GM23338 (cell line): ENCODE measurements around the gene NEU2. TPM values are rescaled to one million over a fixed set of nuclear protein-coding genes. Genes with fewer than 3 reads are reported as not detected.

ENCODE experiments used
- ATAC-seq: fragments of 200-7000 bp; cut with Tn5 transposase; 3 replicates; pipeline ENCODE4 v1.9.1; 2020
- DNase-seq: peaks from one replicate; pipeline ENCODE4 v3.0.0-alpha.2; 2015; ENCODE audit warnings: low spot score
- H2AFZ ChIP-seq: fragments of 200-600 bp; sonication (generic); 2 replicates; pipeline ENCODE4 v1.8.0; 2016; ENCODE audit warnings: antibody characterized with exemption, mild to moderate bottlenecking, moderate library complexity
- H3F3A ChIP-seq: fragments of 200-600 bp; sonication (generic); replicated peaks from 2 replicates; pipeline ENCODE4 v1.8.0; 2017; ENCODE audit warnings: antibody characterized with exemption, mixed run types, low read depth
- H3K27ac ChIP-seq: fragments of 200-600 bp; sonication (generic); 2 replicates; pipeline ENCODE4 v1.6.1; 2016; ENCODE audit warnings: low read depth
- H3K27me3 ChIP-seq: fragments of 200-600 bp; sonication (generic); 2 replicates; pipeline ENCODE4 v1.8.0; 2016; ENCODE audit warnings: mild to moderate bottlenecking, mixed run types, moderate library complexity; ENCODE audit not compliant: insufficient read depth
- H3K36me3 ChIP-seq: fragments of 200-600 bp; sonication (generic); 2 replicates; pipeline ENCODE4 v1.8.0; 2016; ENCODE audit warnings: mild to moderate bottlenecking; ENCODE audit not compliant: insufficient read depth
- H3K4me1 ChIP-seq: fragments of 200-600 bp; sonication (generic); 2 replicates; pipeline ENCODE4 v1.8.0; 2016; ENCODE audit warnings: mild to moderate bottlenecking, moderate library complexity; ENCODE audit not compliant: insufficient read depth
- H3K4me2 ChIP-seq: fragments of 200-600 bp; sonication (generic); 2 replicates; pipeline ENCODE4 v1.7.1; 2017; ENCODE audit warnings: mixed run types
- H3K4me3 ChIP-seq: fragments of 200-600 bp; sonication (generic); 2 replicates; pipeline ENCODE4 v1.6.1; 2016; ENCODE audit warnings: mixed run types
- H3K79me2 ChIP-seq: fragments of 200-600 bp; sonication (generic); replicated peaks from 2 replicates; pipeline ENCODE4 v1.8.0; 2017; ENCODE audit warnings: mild to moderate bottlenecking; ENCODE audit not compliant: insufficient read depth
- H3K9me2 ChIP-seq: fragments of 200-600 bp; sonication (generic); 2 replicates; pipeline ENCODE4 v1.8.0; 2017; ENCODE audit not compliant: insufficient read depth
- H4K20me1 ChIP-seq: fragments of 200-600 bp; sonication (generic); replicated peaks from 2 replicates; pipeline ENCODE4 v1.8.0; 2017; ENCODE audit warnings: mild to moderate bottlenecking; ENCODE audit not compliant: insufficient read depth
- H3K27ac Mint-ChIP-seq: 2 replicates; pipeline ENCODE4 v1.8.0; 2020; ENCODE audit warnings: inconsistent platforms, mild to moderate bottlenecking, moderate library complexity, mixed read lengths
- H3K27me3 Mint-ChIP-seq: 3 replicates; pipeline ENCODE4 v1.8.0; 2022; ENCODE audit warnings: low read depth, mild to moderate bottlenecking, moderate library complexity, mixed read lengths, inconsistent platforms; ENCODE audit not compliant: insufficient read depth, poor library complexity
- H3K36me3 Mint-ChIP-seq: 3 replicates; pipeline ENCODE4 v1.8.0; 2021; ENCODE audit warnings: low read depth, mild to moderate bottlenecking, inconsistent platforms, moderate library complexity, mixed read lengths
- H3K4me1 Mint-ChIP-seq: 3 replicates; pipeline ENCODE4 v1.8.0; 2020; ENCODE audit warnings: mild to moderate bottlenecking, inconsistent platforms, mixed read lengths
- H3K4me3 Mint-ChIP-seq: 3 replicates; pipeline ENCODE4 v1.8.0; 2021; ENCODE audit warnings: moderate library complexity, mild to moderate bottlenecking, inconsistent platforms, mixed read lengths
- H3K9me3 Mint-ChIP-seq: 3 replicates; pipeline ENCODE4 v1.8.0; 2020; ENCODE audit warnings: moderate library complexity, mild to moderate bottlenecking, inconsistent platforms, mixed read lengths
- CREB1 ChIP-seq: fragments of 250-450 bp; sonication (Bioruptor Pico); IDR thresholded peaks from 2 replicates; pipeline ENCODE4 v1.5.0; 2020; ENCODE audit warnings: low read depth, mild to moderate bottlenecking, moderate library complexity
- NANOG ChIP-seq: IDR thresholded peaks from 2 replicates; pipeline ENCODE4 v1.6.1; 2016; ENCODE audit warnings: antibody characterized with exemption, borderline replicate concordance
- POLR2AphosphoS5 ChIP-seq: IDR thresholded peaks from 2 replicates; pipeline ENCODE4 v1.6.1; 2016; ENCODE audit warnings: antibody characterized with exemption, low read depth
- REST ChIP-seq: IDR thresholded peaks from one replicate; pipeline ENCODE4 v1.6.1; 2018; ENCODE audit warnings: antibody characterized with exemption; ENCODE audit not compliant: unreplicated experiment
- ZNF114 ChIP-seq: fragments of 250-450 bp; sonication (Bioruptor Pico); IDR thresholded peaks from 2 replicates; pipeline ENCODE4 v1.5.0; 2020; ENCODE audit warnings: mild to moderate bottlenecking, moderate library complexity
- polyA plus RNA-seq: library from polyadenylated mRNA; unstranded; fragments of >200 nt; fragmentation: Nextera tagmentation; extraction: Ambion mirVana; gene quantifications from 2 replicates; pipeline ENCODE4 v1.2.1, GENCODE V29; 2016
- total RNA-seq: library from RNA; depleted of rRNA; stranded (reverse); fragments of >200 nt; shearing (Covaris generic); gene quantifications from 2 replicates; pipeline ENCODE4 v1.2.3, GENCODE V29; 2014
- TF ChIP-seq, protein P1 (sequence below): IDR thresholded peaks from 2 replicates; pipeline ENCODE4 v1.6.1; 2016; ENCODE audit warnings: antibody characterized with exemption
- TF ChIP-seq, protein P2 (sequence below): fragments of 250-450 bp; sonication (Bioruptor Pico); IDR thresholded peaks from 2 replicates; pipeline ENCODE4 v1.5.0; 2020; ENCODE audit warnings: mild to moderate bottlenecking, moderate library complexity

NEU2 gene
- total and polyA plus RNA-seq, 2 experiments from 2014 or later: not detected

DNA sequence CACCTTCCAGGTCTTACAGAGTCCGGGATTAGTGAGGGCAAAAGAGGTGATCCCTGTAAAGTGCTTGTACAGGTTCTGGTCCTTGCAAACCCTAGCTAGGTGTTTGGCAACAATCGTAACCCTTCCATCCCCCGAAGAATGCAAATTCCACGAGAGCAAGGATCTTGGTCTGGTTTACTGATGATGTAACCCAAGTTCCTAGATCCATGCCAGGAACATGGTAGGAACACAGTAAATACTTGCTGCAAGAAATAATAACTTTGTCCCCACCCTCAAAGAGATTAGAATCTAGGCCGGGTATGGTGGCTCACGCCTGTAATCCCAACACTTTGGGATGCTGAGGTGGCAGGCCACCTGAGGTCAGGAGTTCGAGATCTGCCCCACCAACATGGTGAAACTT is 6.8 kb upstream of the NEU2 start:
- Mint-ChIP-seq H3K4me1 (peaks cover 5% of the 10 kb centered on the region), H3K27ac (no peak overlapping the region), H3K27me3 (peaks cover 4% of the 10 kb centered on the region), H3K4me3 (no peak overlapping the region), H3K9me3 (no peaks in the 10 kb centered on the region; the same call in 2 of the 3 replicates), H3K36me3 (no peaks in the 10 kb centered on the region)
- Histone ChIP-seq H3K27me3 (no peaks in the 10 kb centered on the region), H3K9me2 (no peaks in the 10 kb centered on the region), H3K4me1 (no peaks in the 10 kb centered on the region), H4K20me1 (no peaks in the 10 kb centered on the region), H3K4me3 (no peak overlapping the region), H3K27ac (no peak overlapping the region), H2AFZ (no peak overlapping the region; the same call in 1 of the 2 replicates), H3K79me2 (no peaks in the 10 kb centered on the region), H3F3A (no peaks in the 10 kb centered on the region), H3K4me2 (no peak overlapping the region), H3K36me3 (no peaks in the 10 kb centered on the region)
- ATAC-seq (no peak), DNase-seq (no peak)
- TF ChIP-seq REST (no peak), POLR2AphosphoS5 (no peak), NANOG (no peak), ZNF114 (CRISPR knock-in tag) (no peak), CREB1 (no peak)
- TF ChIP-seq, protein P1, sequence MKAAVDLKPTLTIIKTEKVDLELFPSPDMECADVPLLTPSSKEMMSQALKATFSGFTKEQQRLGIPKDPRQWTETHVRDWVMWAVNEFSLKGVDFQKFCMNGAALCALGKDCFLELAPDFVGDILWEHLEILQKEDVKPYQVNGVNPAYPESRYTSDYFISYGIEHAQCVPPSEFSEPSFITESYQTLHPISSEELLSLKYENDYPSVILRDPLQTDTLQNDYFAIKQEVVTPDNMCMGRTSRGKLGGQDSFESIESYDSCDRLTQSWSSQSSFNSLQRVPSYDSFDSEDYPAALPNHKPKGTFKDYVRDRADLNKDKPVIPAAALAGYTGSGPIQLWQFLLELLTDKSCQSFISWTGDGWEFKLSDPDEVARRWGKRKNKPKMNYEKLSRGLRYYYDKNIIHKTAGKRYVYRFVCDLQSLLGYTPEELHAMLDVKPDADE: no peak
- TF ChIP-seq, protein P2, sequence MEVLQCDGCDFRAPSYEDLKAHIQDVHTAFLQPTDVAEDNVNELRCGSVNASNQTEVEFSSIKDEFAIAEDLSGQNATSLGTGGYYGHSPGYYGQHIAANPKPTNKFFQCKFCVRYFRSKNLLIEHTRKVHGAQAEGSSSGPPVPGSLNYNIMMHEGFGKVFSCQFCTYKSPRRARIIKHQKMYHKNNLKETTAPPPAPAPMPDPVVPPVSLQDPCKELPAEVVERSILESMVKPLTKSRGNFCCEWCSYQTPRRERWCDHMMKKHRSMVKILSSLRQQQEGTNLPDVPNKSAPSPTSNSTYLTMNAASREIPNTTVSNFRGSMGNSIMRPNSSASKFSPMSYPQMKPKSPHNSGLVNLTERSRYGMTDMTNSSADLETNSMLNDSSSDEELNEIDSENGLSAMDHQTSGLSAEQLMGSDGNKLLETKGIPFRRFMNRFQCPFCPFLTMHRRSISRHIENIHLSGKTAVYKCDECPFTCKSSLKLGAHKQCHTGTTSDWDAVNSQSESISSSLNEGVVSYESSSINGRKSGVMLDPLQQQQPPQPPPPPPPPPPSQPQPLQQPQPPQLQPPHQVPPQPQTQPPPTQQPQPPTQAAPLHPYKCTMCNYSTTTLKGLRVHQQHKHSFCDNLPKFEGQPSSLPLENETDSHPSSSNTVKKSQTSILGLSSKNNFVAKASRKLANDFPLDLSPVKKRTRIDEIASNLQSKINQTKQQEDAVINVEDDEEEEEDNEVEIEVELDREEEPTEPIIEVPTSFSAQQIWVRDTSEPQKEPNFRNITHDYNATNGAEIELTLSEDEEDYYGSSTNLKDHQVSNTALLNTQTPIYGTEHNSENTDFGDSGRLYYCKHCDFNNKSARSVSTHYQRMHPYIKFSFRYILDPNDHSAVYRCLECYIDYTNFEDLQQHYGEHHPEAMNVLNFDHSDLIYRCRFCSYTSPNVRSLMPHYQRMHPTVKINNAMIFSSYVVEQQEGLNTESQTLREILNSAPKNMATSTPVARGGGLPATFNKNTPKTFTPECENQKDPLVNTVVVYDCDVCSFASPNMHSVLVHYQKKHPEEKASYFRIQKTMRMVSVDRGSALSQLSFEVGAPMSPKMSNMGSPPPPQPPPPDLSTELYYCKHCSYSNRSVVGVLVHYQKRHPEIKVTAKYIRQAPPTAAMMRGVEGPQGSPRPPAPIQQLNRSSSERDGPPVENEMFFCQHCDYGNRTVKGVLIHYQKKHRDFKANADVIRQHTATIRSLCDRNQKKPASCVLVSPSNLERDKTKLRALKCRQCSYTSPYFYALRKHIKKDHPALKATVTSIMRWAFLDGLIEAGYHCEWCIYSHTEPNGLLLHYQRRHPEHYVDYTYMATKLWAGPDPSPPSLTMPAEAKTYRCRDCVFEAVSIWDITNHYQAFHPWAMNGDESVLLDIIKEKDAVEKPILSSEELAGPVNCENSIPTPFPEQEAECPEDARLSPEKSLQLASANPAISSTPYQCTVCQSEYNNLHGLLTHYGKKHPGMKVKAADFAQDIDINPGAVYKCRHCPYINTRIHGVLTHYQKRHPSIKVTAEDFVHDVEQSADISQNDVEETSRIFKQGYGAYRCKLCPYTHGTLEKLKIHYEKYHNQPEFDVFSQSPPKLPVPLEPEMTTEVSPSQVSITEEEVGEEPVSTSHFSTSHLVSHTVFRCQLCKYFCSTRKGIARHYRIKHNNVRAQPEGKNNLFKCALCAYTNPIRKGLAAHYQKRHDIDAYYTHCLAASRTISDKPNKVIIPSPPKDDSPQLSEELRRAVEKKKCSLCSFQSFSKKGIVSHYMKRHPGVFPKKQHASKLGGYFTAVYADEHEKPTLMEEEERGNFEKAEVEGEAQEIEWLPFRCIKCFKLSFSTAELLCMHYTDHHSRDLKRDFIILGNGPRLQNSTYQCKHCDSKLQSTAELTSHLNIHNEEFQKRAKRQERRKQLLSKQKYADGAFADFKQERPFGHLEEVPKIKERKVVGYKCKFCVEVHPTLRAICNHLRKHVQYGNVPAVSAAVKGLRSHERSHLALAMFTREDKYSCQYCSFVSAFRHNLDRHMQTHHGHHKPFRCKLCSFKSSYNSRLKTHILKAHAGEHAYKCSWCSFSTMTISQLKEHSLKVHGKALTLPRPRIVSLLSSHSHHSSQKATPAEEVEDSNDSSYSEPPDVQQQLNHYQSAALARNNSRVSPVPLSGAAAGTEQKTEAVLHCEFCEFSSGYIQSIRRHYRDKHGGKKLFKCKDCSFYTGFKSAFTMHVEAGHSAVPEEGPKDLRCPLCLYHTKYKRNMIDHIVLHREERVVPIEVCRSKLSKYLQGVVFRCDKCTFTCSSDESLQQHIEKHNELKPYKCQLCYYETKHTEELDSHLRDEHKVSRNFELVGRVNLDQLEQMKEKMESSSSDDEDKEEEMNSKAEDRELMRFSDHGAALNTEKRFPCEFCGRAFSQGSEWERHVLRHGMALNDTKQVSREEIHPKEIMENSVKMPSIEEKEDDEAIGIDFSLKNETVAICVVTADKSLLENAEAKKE (CRISPR knock-in tag): no peak
